ENCODE results near the gene SAMD4A. TPM values are rescaled to one million over a fixed set of nuclear protein-coding genes. Genes with fewer than 3 reads are reported as not detected.

Gene SAMD4A
- total RNA-seq, 1 experiment from 2014 or later: 9.6 TPM

- Histone ChIP-seq H3K14ac (ENCODE audit: insufficient read depth, low read length) (no peak overlapping the region), H3K23ac (ENCODE audit: insufficient read length, low read depth, low read length) (no peak overlapping the region), H3K9me3 (ENCODE audit: control insufficient read depth, low read depth, low read length) (no peaks in the 10 kb centered on the region), H3K27me3 (ENCODE audit: insufficient read depth, low read length) (no peaks in the 10 kb centered on the region), H3K9ac (ENCODE audit: extremely low read depth, insufficient read length, low read length) (no peak overlapping the region), H2BK20ac (ENCODE audit: low read depth, low read length, poor library complexity, severe bottlenecking) (no peak overlapping the region), H2AK5ac (ENCODE audit: insufficient read length, low read length) (no peak overlapping the region), H3K18ac (ENCODE audit: insufficient read length, low read depth, low read length) (no peak overlapping the region), H2BK15ac (ENCODE audit: low read depth, low read length) (no peak overlapping the region), H3K4ac (ENCODE audit: low read depth, low read length) (no peak overlapping the region), H4K8ac (replicated peaks; ENCODE audit: insufficient read length, low read depth, low read length) (no peak overlapping the region), H3K56ac (ENCODE audit: insufficient read length, low read depth, low read length) (no peak overlapping the region), H3K79me1 (ENCODE audit: insufficient read depth, low read depth, low read length, poor library complexity, severe bottlenecking) (no peaks in the 10 kb centered on the region), H2BK5ac (ENCODE audit: insufficient read length, low read length) (no peak overlapping the region), H3K79me2 (ENCODE audit: insufficient read depth, low read length) (no peaks in the 10 kb centered on the region), H3K23me2 (ENCODE audit: insufficient read length, low read depth, low read length, poor library complexity, severe bottlenecking) (no peaks in the 10 kb centered on the region), H2AFZ (ENCODE audit: low read length) (no peak overlapping the region), H2BK12ac (ENCODE audit: insufficient read length, low read depth, low read length) (no peak overlapping the region), H2BK120ac (ENCODE audit: low read depth, low read length, poor library complexity, severe bottlenecking) (no peak overlapping the region), H4K91ac (ENCODE audit: insufficient read length, low read depth, low read length) (no peak overlapping the region), H3K4me1 (ENCODE audit: insufficient read depth, low read length) (no peaks in the 10 kb centered on the region), H3T11ph (ENCODE audit: low read length) (no peak overlapping the region), H4K5ac (ENCODE audit: insufficient read length, low read depth, low read length) (no peak overlapping the region), H3K27ac (ENCODE audit: insufficient read length, low read depth, low read length) (no peak overlapping the region), H3K4me2 (ENCODE audit: insufficient read depth, insufficient read length, low read length) (no peak overlapping the region), H4K20me1 (ENCODE audit: control insufficient read depth, insufficient read depth, insufficient read length) (no peaks in the 10 kb centered on the region)
- H3K4me3 Mint-ChIP-seq: no peak overlapping the region
- no peaks in the 10 kb centered on the region; a peak in 1 of 4 replicates for H3K4me1 Mint-ChIP-seq
- H3K27ac Mint-ChIP-seq: peak overlapping the region in 2 of 3 experiments; percentile 56 to 61; a peak in 2 of 7 replicates
- TF ChIP-seq CTCF (conservative IDR thresholded peaks at IDR 0.05): no peak
- no CpG with 5 or more reads among the region's 10 CpGs for WGBS (ENCODE audit: extremely low coverage, insufficient read length, low lambda C conversion rate)
- no peaks in the 10 kb centered on the region for H3K27me3 Mint-ChIP-seq (ENCODE audit: low read depth)
- no peaks in the 10 kb centered on the region for H3K9me3 Mint-ChIP-seq
- no peak for DNase-seq
- H3K36me3 Mint-ChIP-seq (ENCODE audit: insufficient read depth in 1 of 3, low read depth in 3 of 3): peaks cover 0 to 10% (median 0%) of the 10 kb centered on the region in 3 experiments; a peak in 2 of 7 replicates
Observed at GRCh38 chr14:54767139-54767431, 200.2 kb downstream of the SAMD4A start.
